Measurements from ENCODE around the gene C19orf38.
"Not testable (repeated sequence)": the region's sequence is repeated elsewhere in the genome, so short reads cannot be mapped to it uniquely, and the experiment has no call there.

Gene C19orf38

GRCh38 chr19:10868872-10869547 is 20.8 kb downstream of the C19orf38 start:
- DNase-seq: no peak
- H3K9me3 ChIP-seq: no peaks in the 10 kb centered on the region
- no peaks in the 10 kb centered on the region; the same call in 1 of the 2 replicates for H3K4me1 ChIP-seq
- TF ChIP-seq CTCF (IDR thresholded peaks at IDR 0.05; ENCODE audit: low read depth, low read length): no peak
- no peak overlapping the region for H3K4me3 ChIP-seq (ENCODE audit: low read depth, low read length)
- no peaks in the 10 kb centered on the region for H3K27me3 ChIP-seq
- no peaks in the 10 kb centered on the region for H3K36me3 ChIP-seq

- H3K4me1 ChIP-seq; H3K27me3 ChIP-seq; DNase-seq; H3K9me3 ChIP-seq; H3K36me3 ChIP-seq; H3K4me3 ChIP-seq (ENCODE audit: low read depth, low read length): not testable (repeated sequence)
Measured at GRCh38 chr19:10869872-10870311, 21.7 kb downstream of the C19orf38 start.

- TF ChIP-seq CTCF (IDR thresholded peaks at IDR 0.05; ENCODE audit: low read depth, low read length): no peak
- no peak for DNase-seq
- Histone ChIP-seq H3K27me3 (no peaks in the 10 kb centered on the region), H3K4me3 (ENCODE audit: low read depth, low read length) (peak overlapping the region; percentile 65), H3K36me3 (no peaks in the 10 kb centered on the region), H3K4me1 (no peaks in the 10 kb centered on the region; the same call in 1 of the 2 replicates), H3K9me3 (no peaks in the 10 kb centered on the region)
Measured at GRCh38 chr19:10870501-10870954, 22.3 kb downstream of the C19orf38 start.

GRCh38 chr19:10870955-10871603 is 22.9 kb downstream of the C19orf38 start, which contains the start of gene CARM1:
Gene CARM1, plus strand, starts transcription at chr19:10871553. Its CDS starts 150 bp downstream, at chr19:10871703.
- Histone ChIP-seq H3K36me3 (no peaks in the 10 kb centered on the region), H3K9me3 (no peaks in the 10 kb centered on the region), H3K27me3 (no peaks in the 10 kb centered on the region), H3K4me1 (no peaks in the 10 kb centered on the region; the same call in 1 of the 2 replicates), H3K4me3 (ENCODE audit: low read depth, low read length) (peak within 1 kb of the TSS; percentile 75)
- peak; percentile 100 for DNase-seq
- TF ChIP-seq CTCF (IDR thresholded peaks at IDR 0.05; ENCODE audit: low read depth, low read length): peak; percentile 39

GRCh38 chr19:10871711-10872545 is 23.7 kb downstream of the C19orf38 start:
- peak; percentile 46 for DNase-seq
- Histone ChIP-seq H3K36me3 (no peaks in the 10 kb centered on the region), H3K4me1 (no peaks in the 10 kb centered on the region; the same call in 1 of the 2 replicates), H3K27me3 (no peaks in the 10 kb centered on the region), H3K4me3 (ENCODE audit: low read depth, low read length) (peak overlapping the region; percentile 75), H3K9me3 (no peaks in the 10 kb centered on the region)
- no peak for TF ChIP-seq CTCF (IDR thresholded peaks at IDR 0.05; ENCODE audit: low read depth, low read length)

- no peaks in the 10 kb centered on the region for H3K36me3 ChIP-seq
- H3K9me3 ChIP-seq: no peaks in the 10 kb centered on the region
- H3K4me1 ChIP-seq: no peaks in the 10 kb centered on the region; the same call in 1 of the 2 replicates
- H3K27me3 ChIP-seq: no peaks in the 10 kb centered on the region
- no peak for DNase-seq
- no peak for TF ChIP-seq CTCF (IDR thresholded peaks at IDR 0.05; ENCODE audit: low read depth, low read length)
- peak overlapping the region; percentile 75 for H3K4me3 ChIP-seq (ENCODE audit: low read depth, low read length)
Measured at GRCh38 chr19:10872546-10873107, 24.4 kb downstream of the C19orf38 start.
